Uterus (tissue), 4 donors: ENCODE measurements around the gene EPX. TPM values are rescaled to one million over a fixed set of nuclear protein-coding genes. Genes with fewer than 3 reads are reported as not detected.

Experiments used
- DNase-seq, 2 donors: peaks; one replicate each; pipeline ENCODE4 v3.0.0-alpha.2; 2019 to 2020
- H3K27ac ChIP-seq, 2 donors: fragments of 200-600 bp; sonication (generic); 1 replicate in 1 of 2; 2 replicates in 1 of 2; pipeline ENCODE4 v1.5.1; 2016 to 2018
- H3K27me3 ChIP-seq, 2 donors: fragments of 200-600 bp; sonication (generic); one replicate each; pipeline ENCODE4 v1.5.1; 2018 to 2019; ENCODE audit warnings: control low read depth in 1 of 2
- H3K36me3 ChIP-seq, 2 donors: fragments of 200-600 bp; sonication (generic); one replicate each; pipeline ENCODE4 v1.5.1; 2019; ENCODE audit warnings: control low read depth in 1 of 2
- H3K4me1 ChIP-seq, 2 donors: fragments of 200-600 bp; sonication (generic); one replicate each; pipeline ENCODE4 v1.5.1; 2018 to 2019; ENCODE audit warnings: control low read depth in 1 of 2
- H3K4me3 ChIP-seq, 2 donors: fragments of 200-600 bp; sonication (generic); 1 replicate in 1 of 2; 2 replicates in 1 of 2; pipeline ENCODE4 v1.5.1; 2018 to 2019; ENCODE audit warnings: mild to moderate bottlenecking in 1 of 2
- H3K9me3 ChIP-seq, 2 donors: fragments of 200-600 bp; sonication (generic); one replicate each; pipeline ENCODE4 v1.5.1; 2019; ENCODE audit warnings: control low read depth in 1 of 2
- POLR2A ChIP-seq, 2 donors: fragments of 450-650 bp; IDR thresholded peaks; one replicate each; pipeline ENCODE4 v1.6.1; 2016; ENCODE audit warnings: antibody characterized with exemption in 2 of 2, mild to moderate bottlenecking in 1 of 2, moderate library complexity in 1 of 2
- intact Hi-C: fragments of 100-400 bp; cut with DNase I; formaldehyde crosslinking; loops from one replicate; pipeline ENCODE4 v1.15.1; 2023; ENCODE audit warnings: low total_unique reads
- total RNA-seq, 4 donors: library from RNA; depleted of rRNA in 3 of 4; stranded (reverse); fragments of >200 nt in 3 of 4; gene quantifications; one replicate each; pipeline versions ENCODE4 v1.1.0 to v1.2.4, GENCODE V29; 2014 to 2023
- TF ChIP-seq, protein P1 (sequence below), 4 experiments: fragments of 200-600 bp in 2 of 4; fragments of 450-650 bp in 2 of 4; sonication (generic) in 2 of 4; IDR thresholded peaks; one replicate each; pipeline ENCODE4 v1.5.1; 2016 to 2019; ENCODE audit warnings: antibody characterized with exemption in 4 of 4, mild to moderate bottlenecking in 2 of 4, moderate library complexity in 1 of 4
- donor health status: DM: yes; HTN: yes; CAD: no.

EPX gene
- total RNA-seq, 4 donors from 2014 or later: not detected

DNA sequence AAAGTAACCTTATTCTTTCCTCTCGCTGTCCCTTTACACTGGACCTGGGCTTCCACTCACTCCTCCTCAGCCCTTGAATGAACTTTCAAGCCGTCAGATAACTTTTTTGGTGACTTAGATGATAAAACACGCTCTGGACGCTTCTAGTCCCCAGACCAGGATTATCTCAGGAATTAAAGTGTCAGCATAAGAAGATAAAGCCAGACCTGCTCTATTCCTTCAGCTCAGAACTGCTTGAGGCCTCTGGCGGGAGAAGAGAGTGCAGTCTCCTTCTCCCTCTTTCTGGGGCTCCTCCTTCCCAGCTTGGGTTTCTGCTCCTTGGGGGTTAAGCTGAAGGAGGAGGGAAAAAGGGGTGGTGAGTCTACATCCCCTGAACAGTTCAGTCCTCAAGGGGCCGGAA, 52.4 kb downstream of the EPX start:
- Histone ChIP-seq H3K36me3 (no peaks in the 10 kb centered on the region), H3K9me3 (no peaks in the 10 kb centered on the region), H3K27me3 (no peaks in the 10 kb centered on the region), H3K27ac (no peak overlapping the region), H3K4me3 (no peak overlapping the region), H3K4me1 (peaks cover 0 to 5% of the 10 kb centered on the region in 2 donors)
- no peak for TF ChIP-seq POLR2A (IDR thresholded peaks at IDR 0.05)
- TF ChIP-seq, protein P1, sequence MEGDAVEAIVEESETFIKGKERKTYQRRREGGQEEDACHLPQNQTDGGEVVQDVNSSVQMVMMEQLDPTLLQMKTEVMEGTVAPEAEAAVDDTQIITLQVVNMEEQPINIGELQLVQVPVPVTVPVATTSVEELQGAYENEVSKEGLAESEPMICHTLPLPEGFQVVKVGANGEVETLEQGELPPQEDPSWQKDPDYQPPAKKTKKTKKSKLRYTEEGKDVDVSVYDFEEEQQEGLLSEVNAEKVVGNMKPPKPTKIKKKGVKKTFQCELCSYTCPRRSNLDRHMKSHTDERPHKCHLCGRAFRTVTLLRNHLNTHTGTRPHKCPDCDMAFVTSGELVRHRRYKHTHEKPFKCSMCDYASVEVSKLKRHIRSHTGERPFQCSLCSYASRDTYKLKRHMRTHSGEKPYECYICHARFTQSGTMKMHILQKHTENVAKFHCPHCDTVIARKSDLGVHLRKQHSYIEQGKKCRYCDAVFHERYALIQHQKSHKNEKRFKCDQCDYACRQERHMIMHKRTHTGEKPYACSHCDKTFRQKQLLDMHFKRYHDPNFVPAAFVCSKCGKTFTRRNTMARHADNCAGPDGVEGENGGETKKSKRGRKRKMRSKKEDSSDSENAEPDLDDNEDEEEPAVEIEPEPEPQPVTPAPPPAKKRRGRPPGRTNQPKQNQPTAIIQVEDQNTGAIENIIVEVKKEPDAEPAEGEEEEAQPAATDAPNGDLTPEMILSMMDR (IDR thresholded peaks at IDR 0.05): no peak
- no peak for DNase-seq
- intact Hi-C loops: no loop called here

DNA sequence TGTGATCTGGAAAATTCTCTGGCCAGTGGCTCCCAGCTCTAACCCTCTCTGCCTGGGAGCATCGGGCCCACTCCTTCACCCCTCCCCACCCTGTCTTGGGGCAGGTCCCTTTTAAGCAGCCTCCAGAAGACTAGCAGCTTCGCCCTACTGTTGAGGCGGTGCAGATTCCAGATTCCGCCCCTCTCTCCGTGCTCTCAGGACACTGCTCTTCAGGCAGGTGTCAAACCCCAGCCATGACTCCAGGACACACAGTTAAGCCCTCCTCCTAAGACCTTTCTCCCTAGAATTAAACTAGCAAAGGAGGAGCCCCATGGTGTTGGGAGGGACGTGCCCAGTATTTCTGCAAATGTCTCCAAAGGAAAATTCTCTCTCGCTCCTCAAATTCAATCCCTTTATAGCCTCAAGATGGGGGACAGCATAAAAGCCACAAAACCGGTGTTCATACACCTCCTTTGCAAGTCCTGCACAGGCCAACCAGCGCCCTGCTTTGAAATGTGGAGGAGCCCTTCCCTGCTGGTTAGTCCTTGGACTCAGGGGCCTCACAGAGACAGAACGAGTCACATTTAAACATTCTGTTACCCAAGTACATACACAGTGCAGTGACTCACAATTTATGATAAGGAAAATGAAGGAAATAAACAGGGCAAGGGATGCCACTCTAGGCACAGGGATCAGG, 53.0 kb downstream of the EPX start:
- Histone ChIP-seq H3K4me3 (no peak overlapping the region), H3K9me3 (no peaks in the 10 kb centered on the region), H3K27ac (no peak overlapping the region), H3K36me3 (no peaks in the 10 kb centered on the region), H3K27me3 (no peaks in the 10 kb centered on the region), H3K4me1 (peaks cover 0 to 5% of the 10 kb centered on the region in 2 donors)
- TF ChIP-seq, protein P1 (IDR thresholded peaks at IDR 0.05): no peak
- TF ChIP-seq POLR2A (IDR thresholded peaks at IDR 0.05): no peak
- intact Hi-C loops: no loop called here
- no peak for DNase-seq

DNA sequence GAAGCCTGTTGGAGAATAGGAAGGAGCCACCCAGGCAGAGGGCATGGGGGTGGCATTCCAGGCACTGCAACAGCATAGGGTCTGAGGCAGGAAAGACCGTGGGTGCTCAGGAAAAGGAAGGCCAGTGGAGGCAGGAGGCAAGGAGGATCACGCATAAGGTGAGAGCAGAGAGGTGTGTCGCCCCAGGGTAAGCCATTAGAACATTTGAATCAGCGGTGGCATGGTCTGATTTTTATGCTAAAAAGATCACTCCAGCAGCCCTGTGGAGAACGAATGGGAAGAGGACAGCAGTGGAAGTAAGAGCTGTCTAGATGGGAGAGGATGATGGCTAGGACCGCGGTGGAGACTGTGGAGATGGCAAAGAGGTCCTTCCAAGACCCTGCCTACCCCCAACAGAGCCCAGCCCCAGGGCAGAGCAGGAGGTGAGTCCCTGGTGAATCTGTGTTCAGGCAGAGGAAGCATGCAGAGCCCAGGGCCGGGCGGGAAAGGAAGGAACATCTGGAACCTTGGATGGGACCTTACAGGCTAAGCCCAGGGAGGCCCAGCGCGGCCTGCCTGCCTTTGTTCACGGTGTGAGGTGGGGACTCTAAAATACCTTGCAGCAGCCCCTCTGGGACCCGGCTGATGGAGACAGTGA, 53.7 kb downstream of the EPX start:
- Histone ChIP-seq H3K27me3 (no peaks in the 10 kb centered on the region), H3K36me3 (no peaks in the 10 kb centered on the region), H3K4me3 (no peak overlapping the region), H3K9me3 (no peaks in the 10 kb centered on the region), H3K27ac (no peak overlapping the region), H3K4me1 (peaks cover 0 to 5% of the 10 kb centered on the region in 2 donors)
- intact Hi-C loops: no loop called here
- TF ChIP-seq, protein P1 (IDR thresholded peaks at IDR 0.05): no peak
- no peak for TF ChIP-seq POLR2A (IDR thresholded peaks at IDR 0.05)
- no peak for DNase-seq

DNA sequence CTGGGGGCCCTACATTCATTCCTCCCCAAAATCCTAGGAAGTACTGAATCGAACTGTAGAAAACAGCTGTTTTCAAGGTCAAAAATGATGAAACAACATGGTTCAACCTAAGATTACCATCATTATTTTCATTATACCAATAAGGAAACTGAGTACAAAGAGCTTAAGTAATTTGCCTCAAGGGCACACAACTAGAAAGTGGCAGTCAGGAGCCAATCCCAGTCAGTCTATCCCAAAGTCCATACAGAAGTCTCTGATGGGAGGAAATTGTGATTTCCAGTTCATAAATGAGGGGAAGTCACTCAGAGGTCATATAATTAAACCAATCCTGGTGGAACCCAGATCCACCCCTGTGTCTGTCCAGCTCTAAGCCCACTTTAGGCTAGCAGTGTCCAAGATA, 54.3 kb downstream of the EPX start:
- no peaks in the 10 kb centered on the region for H3K27me3 ChIP-seq
- H3K36me3 ChIP-seq: no peaks in the 10 kb centered on the region
- H3K27ac ChIP-seq: no peak overlapping the region
- peaks cover 0 to 5% of the 10 kb centered on the region in 2 donors for H3K4me1 ChIP-seq
- intact Hi-C loops: no loop called here
- DNase-seq: no peak
- no peak for TF ChIP-seq POLR2A (IDR thresholded peaks at IDR 0.05)
- TF ChIP-seq, protein P1 (IDR thresholded peaks at IDR 0.05): no peak
- H3K4me3 ChIP-seq: no peak overlapping the region
- no peaks in the 10 kb centered on the region for H3K9me3 ChIP-seq
